Mucosa of stomach (tissue), 1 donor: ENCODE results near the gene NMNAT2.

Source experiments
- H3K27me3 ChIP-seq: one replicate; pipeline ENCODE4 v1.7.0; 2013; ENCODE audit warnings: mild to moderate bottlenecking, low read length; ENCODE audit not compliant: control insufficient read depth, insufficient read depth
- H3K36me3 ChIP-seq: one replicate; pipeline ENCODE4 v1.7.0; 2013; ENCODE audit warnings: low read length; ENCODE audit not compliant: control insufficient read depth, insufficient read depth
- H3K4me1 ChIP-seq: one replicate; pipeline ENCODE4 v1.7.0; 2013; ENCODE audit warnings: mild to moderate bottlenecking, low read length; ENCODE audit not compliant: control insufficient read depth, insufficient read depth
- H3K4me3 ChIP-seq: one replicate; pipeline ENCODE4 v1.7.0; 2013; ENCODE audit warnings: low read length
- H3K9ac ChIP-seq: one replicate; pipeline ENCODE4 v1.7.0; 2013; ENCODE audit warnings: mild to moderate bottlenecking, low read length, moderate library complexity
- H3K9me3 ChIP-seq: one replicate; pipeline ENCODE4 v1.7.0; 2013; ENCODE audit warnings: mild to moderate bottlenecking, low read length, moderate library complexity; ENCODE audit not compliant: control insufficient read depth
- donor health status: Pancreatic carcinoma.

NMNAT2 gene

DNA sequence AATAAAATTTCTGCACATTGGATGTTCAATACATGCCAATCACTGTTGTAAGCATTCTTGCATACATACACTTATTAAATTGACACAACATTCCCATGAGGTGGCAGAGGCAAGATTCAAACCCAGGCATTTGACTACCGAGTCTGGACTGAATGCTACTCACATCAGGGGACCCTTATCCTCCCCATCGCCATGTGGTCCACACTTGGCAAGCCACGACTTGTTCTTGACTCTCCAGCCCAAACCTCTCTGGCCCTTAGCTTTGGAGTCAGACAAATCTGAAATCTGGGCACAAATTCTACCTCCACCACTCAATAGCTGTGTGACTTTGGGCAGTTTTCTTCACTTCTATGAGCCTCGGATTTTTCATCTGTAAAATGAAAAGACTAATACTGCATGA is 57.1 kb downstream of the NMNAT2 start:
- H3K27me3 ChIP-seq: no peaks in the 10 kb centered on the region
- H3K36me3 ChIP-seq: no peaks in the 10 kb centered on the region
- H3K9me3 ChIP-seq: no peaks in the 10 kb centered on the region
- H3K4me1 ChIP-seq: no peaks in the 10 kb centered on the region
- no peak overlapping the region for H3K9ac ChIP-seq
- H3K4me3 ChIP-seq: no peak overlapping the region

DNA sequence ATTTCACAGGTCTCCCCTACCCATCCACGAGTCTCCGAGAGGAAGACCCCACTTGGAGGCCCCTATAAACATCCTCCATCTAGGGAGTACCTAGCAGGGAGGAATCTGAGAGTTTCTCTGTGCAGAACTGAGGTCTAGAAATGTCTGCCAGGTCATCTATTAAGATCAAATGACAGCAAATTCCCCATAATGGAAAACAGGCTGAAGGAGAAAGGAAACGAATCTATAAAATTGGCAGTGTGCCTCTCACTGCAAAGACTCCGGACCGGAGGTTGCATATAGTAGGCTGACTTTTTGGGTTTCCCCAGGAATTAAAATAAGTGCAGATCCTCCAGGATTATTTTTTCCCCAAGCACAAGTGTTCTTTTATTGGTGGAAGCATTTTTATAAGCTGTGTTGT is 57.7 kb downstream of the NMNAT2 start:
- H3K27me3 ChIP-seq: no peaks in the 10 kb centered on the region
- H3K9me3 ChIP-seq: no peaks in the 10 kb centered on the region
- no peaks in the 10 kb centered on the region for H3K36me3 ChIP-seq
- H3K4me1 ChIP-seq: no peaks in the 10 kb centered on the region
- no peak overlapping the region for H3K9ac ChIP-seq
- no peak overlapping the region for H3K4me3 ChIP-seq

DNA sequence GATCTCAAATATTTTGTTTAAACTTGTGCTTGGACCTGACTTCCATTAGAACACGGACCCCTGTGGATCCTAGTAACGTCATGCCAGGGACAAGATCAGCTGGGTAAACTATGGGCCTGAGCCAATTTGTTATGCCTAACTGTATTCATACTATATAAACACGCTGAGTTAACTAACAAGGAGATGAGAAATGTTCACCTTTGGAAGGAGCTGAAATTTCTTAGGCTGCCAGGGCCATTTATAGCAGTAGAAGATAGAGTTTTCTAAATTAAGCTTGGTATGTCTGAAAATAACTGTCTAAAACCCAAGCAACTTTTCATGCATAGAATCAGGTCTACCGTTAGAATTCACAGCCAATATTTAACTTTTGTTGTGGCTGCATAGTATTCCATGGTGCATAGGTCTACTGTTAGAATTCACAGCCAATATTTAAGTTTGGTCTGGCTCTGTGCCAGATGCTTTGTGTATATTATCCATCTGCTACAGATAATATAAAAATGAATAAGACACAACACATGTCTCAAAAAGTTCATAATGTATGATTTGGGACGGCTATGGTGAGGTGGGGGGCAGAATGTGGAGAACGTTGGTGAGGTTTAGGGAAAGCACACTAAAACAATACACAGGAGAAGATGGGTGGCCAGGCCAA is 61.5 kb downstream of the NMNAT2 start:
- no peaks in the 10 kb centered on the region for H3K9me3 ChIP-seq
- no peaks in the 10 kb centered on the region for H3K4me1 ChIP-seq
- H3K4me3 ChIP-seq: no peak overlapping the region
- H3K36me3 ChIP-seq: no peaks in the 10 kb centered on the region
- H3K27me3 ChIP-seq: no peaks in the 10 kb centered on the region
- no peak overlapping the region for H3K9ac ChIP-seq

DNA sequence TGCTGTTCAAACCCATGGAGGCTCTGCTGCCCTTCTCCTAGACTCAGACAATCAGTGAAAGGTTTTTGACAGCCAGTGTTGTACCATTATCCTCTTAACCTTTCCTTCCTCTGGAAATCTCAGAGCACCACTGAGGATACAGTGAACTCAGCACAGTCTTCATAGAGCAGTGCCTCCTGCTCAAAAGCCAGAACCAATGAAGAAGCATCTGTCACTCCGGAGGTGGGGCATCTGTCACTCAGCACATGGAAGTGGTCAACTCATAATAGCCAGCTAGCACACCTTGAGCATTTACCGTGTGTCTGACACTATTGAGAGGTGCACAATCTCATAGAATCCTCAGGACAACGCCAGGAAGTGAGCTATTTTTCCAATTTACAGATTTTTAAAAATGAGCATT is 62.4 kb downstream of the NMNAT2 start:
- Histone ChIP-seq H3K9ac (no peak overlapping the region), H3K4me3 (no peak overlapping the region), H3K4me1 (no peaks in the 10 kb centered on the region), H3K36me3 (no peaks in the 10 kb centered on the region), H3K27me3 (no peaks in the 10 kb centered on the region), H3K9me3 (no peaks in the 10 kb centered on the region)

DNA sequence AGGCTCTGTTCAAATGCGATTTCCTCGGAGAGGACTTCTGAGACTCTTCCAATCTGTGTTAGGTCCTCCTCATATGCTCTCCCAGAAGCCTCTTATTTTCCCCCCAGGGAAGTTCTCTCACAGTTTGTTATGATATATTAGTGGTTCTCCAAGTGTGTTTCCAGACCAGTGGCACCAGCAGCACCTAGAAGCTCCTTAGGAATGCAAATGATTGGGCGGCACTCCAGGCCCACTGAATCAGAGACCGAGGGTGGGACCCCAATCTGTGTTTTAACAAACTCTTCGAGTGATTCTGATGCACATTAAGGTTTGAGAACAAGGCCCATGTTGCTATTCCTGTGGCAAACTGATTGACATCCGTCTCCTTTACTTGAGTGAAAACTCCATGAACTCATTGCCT is 63.0 kb downstream of the NMNAT2 start:
- H3K9me3 ChIP-seq: no peaks in the 10 kb centered on the region
- H3K36me3 ChIP-seq: no peaks in the 10 kb centered on the region
- H3K4me3 ChIP-seq: no peak overlapping the region
- no peaks in the 10 kb centered on the region for H3K4me1 ChIP-seq
- no peaks in the 10 kb centered on the region for H3K27me3 ChIP-seq
- no peak overlapping the region for H3K9ac ChIP-seq

DNA sequence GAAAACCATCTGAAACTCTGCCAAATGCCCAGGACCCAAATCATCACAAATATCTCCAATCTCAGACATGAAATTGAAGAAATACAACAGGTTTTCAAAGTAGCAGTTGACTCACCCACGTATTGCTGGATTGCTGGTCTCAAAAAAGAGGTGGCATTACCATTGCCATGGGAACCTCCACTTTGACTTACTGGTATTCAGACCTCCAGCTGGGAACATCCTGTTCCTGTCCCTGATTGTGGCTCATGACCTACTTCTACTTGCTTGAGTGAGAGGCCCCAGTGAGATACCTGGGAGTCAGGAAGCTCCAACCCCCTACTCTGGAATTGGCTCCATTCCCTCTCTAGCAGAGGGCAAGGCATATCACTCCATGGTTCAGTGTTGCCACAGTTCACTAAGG is 64.6 kb downstream of the NMNAT2 start:
- H3K4me1 ChIP-seq: no peaks in the 10 kb centered on the region
- no peaks in the 10 kb centered on the region for H3K9me3 ChIP-seq
- H3K4me3 ChIP-seq: no peak overlapping the region
- no peak overlapping the region for H3K9ac ChIP-seq
- no peaks in the 10 kb centered on the region for H3K36me3 ChIP-seq
- H3K27me3 ChIP-seq: no peaks in the 10 kb centered on the region

DNA sequence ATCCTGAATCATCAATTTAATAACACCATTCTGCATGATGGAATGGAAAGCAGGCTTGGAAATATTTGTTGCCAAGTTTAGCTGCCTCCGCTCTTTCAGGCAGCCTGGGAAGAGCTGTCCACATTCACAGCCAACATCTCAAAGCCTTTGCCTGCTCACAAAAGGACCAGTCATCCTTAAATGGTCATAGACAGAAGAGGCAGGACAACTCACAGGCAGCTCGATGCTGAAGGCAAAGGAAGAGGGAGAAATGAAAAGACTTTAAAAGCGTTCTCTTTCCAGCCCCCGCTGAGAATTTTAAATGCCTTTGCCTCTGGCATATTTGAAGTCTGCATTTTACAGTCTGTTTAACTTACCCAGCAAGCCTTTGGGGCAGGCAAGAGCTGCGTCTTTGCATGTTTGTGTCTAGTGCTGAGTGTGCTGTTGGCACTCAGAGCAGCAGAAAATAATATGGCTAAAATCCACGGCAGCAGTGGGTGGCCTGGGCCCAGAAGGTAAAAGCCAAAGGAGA is 68.9 kb downstream of the NMNAT2 start:
- no peaks in the 10 kb centered on the region for H3K27me3 ChIP-seq
- H3K36me3 ChIP-seq: no peaks in the 10 kb centered on the region
- no peaks in the 10 kb centered on the region for H3K4me1 ChIP-seq
- no peak overlapping the region for H3K9ac ChIP-seq
- H3K9me3 ChIP-seq: no peaks in the 10 kb centered on the region
- H3K4me3 ChIP-seq: no peak overlapping the region

DNA sequence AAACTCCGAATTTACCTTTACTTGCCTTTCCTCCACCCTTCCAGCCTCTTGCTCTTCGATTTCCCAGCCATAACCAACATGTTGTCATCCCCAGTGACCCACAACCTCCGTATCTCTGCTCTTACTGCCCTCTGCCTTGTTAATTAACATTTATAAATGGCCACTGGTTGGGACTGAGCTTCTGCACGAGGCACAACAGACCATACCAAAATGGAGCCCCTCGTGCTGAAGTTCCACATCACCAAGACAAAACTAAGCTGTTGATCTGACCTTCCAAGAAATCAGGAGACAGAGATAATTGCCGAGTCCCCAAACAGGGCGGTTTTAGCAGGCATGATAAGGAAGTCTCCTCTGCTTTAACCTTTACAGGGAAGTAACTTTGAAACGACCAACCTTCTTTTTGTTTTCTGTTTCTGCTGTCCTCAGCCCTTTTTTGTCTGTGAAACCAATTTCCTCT is 71.9 kb downstream of the NMNAT2 start:
- H3K36me3 ChIP-seq: no peaks in the 10 kb centered on the region
- H3K9me3 ChIP-seq: no peaks in the 10 kb centered on the region
- H3K4me3 ChIP-seq: no peak overlapping the region
- H3K9ac ChIP-seq: no peak overlapping the region
- H3K27me3 ChIP-seq: no peaks in the 10 kb centered on the region
- H3K4me1 ChIP-seq: no peaks in the 10 kb centered on the region

DNA sequence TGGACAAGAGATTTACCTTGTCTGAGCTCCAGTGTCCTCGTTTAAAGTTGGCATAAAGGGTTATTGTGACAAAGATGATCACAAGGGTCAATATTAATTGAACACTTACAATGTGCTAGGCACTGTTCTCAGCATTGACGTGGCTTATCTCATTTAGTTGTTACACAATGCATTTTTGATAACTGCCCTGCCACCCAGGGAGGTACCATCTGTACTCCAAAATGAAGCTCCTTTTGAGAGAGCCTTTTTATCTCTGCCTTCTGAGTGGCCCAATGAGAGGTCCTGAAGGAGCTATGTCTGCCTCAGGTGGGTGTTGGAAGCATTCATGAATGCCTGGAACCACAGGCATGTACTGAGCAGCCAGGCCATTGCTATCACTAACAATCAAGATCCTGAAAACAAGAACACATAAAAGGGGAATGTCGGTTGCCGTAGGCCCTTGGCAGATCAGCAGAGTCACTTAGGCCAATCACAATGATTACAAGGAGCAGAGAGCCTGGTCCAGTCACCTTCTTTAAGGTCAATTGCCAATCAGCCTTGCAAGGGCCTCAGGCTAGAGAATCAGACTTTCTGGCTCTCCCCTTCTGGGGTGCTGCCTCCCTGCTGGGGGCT is 78.5 kb downstream of the NMNAT2 start:
- H3K4me1 ChIP-seq: no peaks in the 10 kb centered on the region
- no peaks in the 10 kb centered on the region for H3K9me3 ChIP-seq
- no peaks in the 10 kb centered on the region for H3K27me3 ChIP-seq
- no peak overlapping the region for H3K4me3 ChIP-seq
- no peak overlapping the region for H3K9ac ChIP-seq
- H3K36me3 ChIP-seq: no peaks in the 10 kb centered on the region

DNA sequence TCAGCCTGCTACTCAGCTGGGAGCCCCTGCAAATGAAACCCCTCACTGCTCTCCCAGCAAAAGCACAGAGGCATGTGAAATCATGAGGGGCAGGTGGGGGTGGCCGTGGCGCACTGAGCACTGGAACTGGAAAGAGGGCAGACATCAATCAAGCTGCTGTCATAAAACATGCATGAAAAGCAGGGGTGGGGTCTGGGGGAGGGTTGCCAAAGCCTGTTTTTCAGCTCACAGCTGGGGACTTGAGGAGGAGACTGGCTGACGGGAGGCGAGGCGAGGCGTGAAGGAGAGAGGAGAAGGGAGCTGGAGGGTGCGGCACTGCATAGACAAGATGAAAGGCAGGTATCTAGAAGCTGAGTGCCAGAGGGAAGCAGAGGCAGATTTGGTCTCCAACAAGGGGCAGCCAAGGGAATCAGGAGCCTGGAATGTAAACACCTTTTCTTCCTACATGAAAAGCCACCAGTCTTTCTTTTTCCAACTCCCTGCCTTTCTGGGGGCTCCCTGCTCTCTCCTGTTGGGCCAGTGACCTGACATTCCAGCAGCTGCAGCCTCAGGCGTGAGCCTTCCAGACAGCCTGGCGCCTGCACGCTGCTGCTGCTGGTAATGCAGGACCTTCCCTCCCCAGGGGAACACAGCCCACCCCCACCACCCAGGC is 87.0 kb downstream of the NMNAT2 start:
- Histone ChIP-seq H3K4me3 (no peak overlapping the region), H3K9me3 (no peaks in the 10 kb centered on the region), H3K4me1 (no peaks in the 10 kb centered on the region), H3K36me3 (no peaks in the 10 kb centered on the region), H3K9ac (no peak overlapping the region), H3K27me3 (peaks cover 6% of the 10 kb centered on the region)

DNA sequence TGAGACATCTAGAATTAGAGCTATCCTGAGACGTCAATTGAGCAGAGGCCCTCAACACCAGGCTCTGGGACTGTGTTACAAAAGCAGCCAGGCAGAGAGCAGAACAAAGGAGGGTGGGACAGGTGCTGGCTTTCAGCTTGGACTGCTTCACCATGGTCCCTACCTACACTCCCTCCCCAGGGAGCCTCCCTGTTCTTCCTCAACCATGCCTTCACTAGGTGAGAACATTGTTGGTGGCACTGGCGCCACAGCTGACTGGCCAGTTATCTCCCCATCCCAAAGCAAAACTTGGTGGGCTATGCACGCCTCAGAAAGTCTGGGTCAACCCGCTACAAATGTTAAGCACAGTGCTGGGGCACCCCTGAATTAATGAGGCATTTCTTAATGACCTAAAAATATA is 87.8 kb downstream of the NMNAT2 start:
- no peaks in the 10 kb centered on the region for H3K36me3 ChIP-seq
- no peaks in the 10 kb centered on the region for H3K4me1 ChIP-seq

DNA sequence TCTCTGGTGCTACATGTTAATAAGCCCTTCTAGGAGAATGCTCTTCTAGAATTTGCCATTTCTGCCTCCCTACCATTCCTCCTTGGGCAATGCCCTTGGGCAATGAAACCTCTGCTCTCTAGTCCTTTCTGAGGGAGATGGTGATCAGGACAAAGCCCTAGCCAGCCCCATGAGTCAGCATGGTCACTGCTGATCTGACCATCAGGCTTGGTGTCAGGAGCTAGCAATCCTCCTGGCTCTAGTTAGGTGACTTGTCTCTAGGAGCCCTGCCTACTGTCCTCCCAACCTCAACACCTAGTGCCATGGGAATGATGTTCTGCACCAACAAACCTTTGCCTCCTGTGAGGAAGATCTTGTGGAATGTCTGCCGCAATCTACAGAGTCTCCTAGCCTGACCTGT is 89.8 kb downstream of the NMNAT2 start:
- Histone ChIP-seq H3K4me3 (no peak overlapping the region), H3K9me3 (no peaks in the 10 kb centered on the region), H3K36me3 (no peaks in the 10 kb centered on the region), H3K27me3 (peaks cover 6% of the 10 kb centered on the region), H3K4me1 (no peaks in the 10 kb centered on the region), H3K9ac (no peak overlapping the region)

More for the DNA sequence above, 87.8 kb downstream of the NMNAT2 start:
- Histone ChIP-seq H3K4me3 (no peak overlapping the region), H3K27me3 (peaks cover 6% of the 10 kb centered on the region), H3K9me3 (no peaks in the 10 kb centered on the region), H3K9ac (no peak overlapping the region)
